ENCODE results near the gene SLC34A2.

Gene SLC34A2

GRCh38 chr4:25694466-25694865 lies 38.8 kb downstream of the SLC34A2 start:
- no peak overlapping the region for H3K4me3 ChIP-seq (ENCODE audit: low read depth, low read length, poor library complexity, severe bottlenecking)
- no peaks in the 10 kb centered on the region for H4K20me1 ChIP-seq (ENCODE audit: insufficient read depth, low read length)
- no peak overlapping the region for H3K27ac ChIP-seq (ENCODE audit: low read depth, low read length, poor library complexity, severe bottlenecking)
- no peak for TF ChIP-seq EZH2 (IDR thresholded peaks at IDR 0.05; ENCODE audit: borderline replicate concordance, low read length)
- TF ChIP-seq, protein P1, sequence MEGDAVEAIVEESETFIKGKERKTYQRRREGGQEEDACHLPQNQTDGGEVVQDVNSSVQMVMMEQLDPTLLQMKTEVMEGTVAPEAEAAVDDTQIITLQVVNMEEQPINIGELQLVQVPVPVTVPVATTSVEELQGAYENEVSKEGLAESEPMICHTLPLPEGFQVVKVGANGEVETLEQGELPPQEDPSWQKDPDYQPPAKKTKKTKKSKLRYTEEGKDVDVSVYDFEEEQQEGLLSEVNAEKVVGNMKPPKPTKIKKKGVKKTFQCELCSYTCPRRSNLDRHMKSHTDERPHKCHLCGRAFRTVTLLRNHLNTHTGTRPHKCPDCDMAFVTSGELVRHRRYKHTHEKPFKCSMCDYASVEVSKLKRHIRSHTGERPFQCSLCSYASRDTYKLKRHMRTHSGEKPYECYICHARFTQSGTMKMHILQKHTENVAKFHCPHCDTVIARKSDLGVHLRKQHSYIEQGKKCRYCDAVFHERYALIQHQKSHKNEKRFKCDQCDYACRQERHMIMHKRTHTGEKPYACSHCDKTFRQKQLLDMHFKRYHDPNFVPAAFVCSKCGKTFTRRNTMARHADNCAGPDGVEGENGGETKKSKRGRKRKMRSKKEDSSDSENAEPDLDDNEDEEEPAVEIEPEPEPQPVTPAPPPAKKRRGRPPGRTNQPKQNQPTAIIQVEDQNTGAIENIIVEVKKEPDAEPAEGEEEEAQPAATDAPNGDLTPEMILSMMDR (IDR thresholded peaks at IDR 0.05; ENCODE audit: low read length): no peak
- no peaks in the 10 kb centered on the region for H3K4me1 ChIP-seq (ENCODE audit: insufficient read depth, low read length, severe bottlenecking)
- H3K79me2 ChIP-seq (ENCODE audit: insufficient read depth, low read length): no peaks in the 10 kb centered on the region
- no peaks in the 10 kb centered on the region for H3K9me2 ChIP-seq (ENCODE audit: low read depth, low read length)
- no peaks in the 10 kb centered on the region for H3K36me3 ChIP-seq (ENCODE audit: insufficient read depth, low read length)
- no peaks in the 10 kb centered on the region for H3K9me3 ChIP-seq (ENCODE audit: low read length)
- H3F3A ChIP-seq (ENCODE audit: insufficient read depth, low read length): no peaks in the 10 kb centered on the region
- H2AFZ ChIP-seq (ENCODE audit: low read length): no peak overlapping the region
- H3K27me3 ChIP-seq (ENCODE audit: insufficient read depth, low read length): no peaks in the 10 kb centered on the region
- H3K9ac ChIP-seq (ENCODE audit: low read length): no peak overlapping the region
- no peak overlapping the region for H3K4me2 ChIP-seq (ENCODE audit: low read length)

DNA sequence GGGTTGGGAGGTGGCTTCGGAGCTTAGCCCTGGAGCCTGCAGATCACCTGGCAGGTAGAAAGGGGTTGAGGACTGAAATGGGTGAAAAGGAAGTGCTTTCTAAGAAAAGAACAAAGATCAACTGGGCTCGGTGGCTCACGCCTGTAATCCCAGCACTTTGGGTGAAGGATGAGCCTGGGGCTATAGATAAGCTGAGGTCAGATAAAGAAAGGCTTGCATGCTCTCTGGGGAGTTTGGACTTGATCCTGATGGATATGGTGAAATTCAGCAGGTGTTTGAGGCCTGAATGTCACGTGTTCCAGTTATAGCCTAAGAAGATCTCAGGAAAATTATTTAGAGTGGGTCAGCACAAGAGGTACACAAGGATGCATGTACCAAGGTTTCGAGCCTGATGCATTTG lies 40.8 kb downstream of the SLC34A2 start:
- no peak overlapping the region for H3K4me3 ChIP-seq (ENCODE audit: low read depth, low read length, poor library complexity, severe bottlenecking)
- H3K27me3 ChIP-seq (ENCODE audit: insufficient read depth, low read length): no peaks in the 10 kb centered on the region
- H3K4me2 ChIP-seq (ENCODE audit: low read length): no peak overlapping the region
- H3K79me2 ChIP-seq (ENCODE audit: insufficient read depth, low read length): no peaks in the 10 kb centered on the region
- no peaks in the 10 kb centered on the region for H3K9me2 ChIP-seq (ENCODE audit: low read depth, low read length)
- no peaks in the 10 kb centered on the region for H3K4me1 ChIP-seq (ENCODE audit: insufficient read depth, low read length, severe bottlenecking)
- no peaks in the 10 kb centered on the region for H3F3A ChIP-seq (ENCODE audit: insufficient read depth, low read length)
- H3K9ac ChIP-seq (ENCODE audit: low read length): no peak overlapping the region
- TF ChIP-seq, protein P1 (IDR thresholded peaks at IDR 0.05; ENCODE audit: low read length): no peak
- TF ChIP-seq EZH2 (IDR thresholded peaks at IDR 0.05; ENCODE audit: borderline replicate concordance, low read length): no peak
- no peaks in the 10 kb centered on the region for H3K36me3 ChIP-seq (ENCODE audit: insufficient read depth, low read length)
- H2AFZ ChIP-seq (ENCODE audit: low read length): no peak overlapping the region
- H3K27ac ChIP-seq (ENCODE audit: low read depth, low read length, poor library complexity, severe bottlenecking): no peak overlapping the region
- H4K20me1 ChIP-seq (ENCODE audit: insufficient read depth, low read length): no peaks in the 10 kb centered on the region
- H3K9me3 ChIP-seq (ENCODE audit: low read length): no peaks in the 10 kb centered on the region

- no peaks in the 10 kb centered on the region for H3K79me2 ChIP-seq (ENCODE audit: insufficient read depth, low read length)
- H3K4me2 ChIP-seq (ENCODE audit: low read length): no peak overlapping the region
- H4K20me1 ChIP-seq (ENCODE audit: insufficient read depth, low read length): no peaks in the 10 kb centered on the region
- no peaks in the 10 kb centered on the region for H3K9me3 ChIP-seq (ENCODE audit: low read length)
- no peak overlapping the region for H2AFZ ChIP-seq (ENCODE audit: low read length)
- no peaks in the 10 kb centered on the region for H3K36me3 ChIP-seq (ENCODE audit: insufficient read depth, low read length)
- H3K4me3 ChIP-seq (ENCODE audit: low read depth, low read length, poor library complexity, severe bottlenecking): no peak overlapping the region
- no peak overlapping the region for H3K27ac ChIP-seq (ENCODE audit: low read depth, low read length, poor library complexity, severe bottlenecking)
- H3F3A ChIP-seq (ENCODE audit: insufficient read depth, low read length): no peaks in the 10 kb centered on the region
- H3K9ac ChIP-seq (ENCODE audit: low read length): no peak overlapping the region
- H3K4me1 ChIP-seq (ENCODE audit: insufficient read depth, low read length, severe bottlenecking): no peaks in the 10 kb centered on the region
- no peaks in the 10 kb centered on the region for H3K27me3 ChIP-seq (ENCODE audit: insufficient read depth, low read length)
- TF ChIP-seq EZH2 (IDR thresholded peaks at IDR 0.05; ENCODE audit: borderline replicate concordance, low read length): no peak
- TF ChIP-seq, protein P1 (IDR thresholded peaks at IDR 0.05; ENCODE audit: low read length): no peak
- H3K9me2 ChIP-seq (ENCODE audit: low read depth, low read length): no peaks in the 10 kb centered on the region
Observed at GRCh38 chr4:25697516-25697915, 41.9 kb downstream of the SLC34A2 start.

Measured in OCI-LY1 (cell line).